ENCODE measurements around the gene CCL24. TPM values are rescaled to one million over a fixed set of nuclear protein-coding genes. Genes with fewer than 3 reads are reported as not detected.
"Not testable (repeated sequence)": the region's sequence is repeated elsewhere in the genome, so short reads cannot be mapped to it uniquely, and the experiment has no call there.

CCL24 gene
- total RNA-seq, 1 donor, result not detected

GRCh38 chr7:75788154-75788847 lies 25.3 kb downstream of the CCL24 start:
- not testable (repeated sequence) for DNase-seq (ENCODE audit: low read depth in 2 of 3, low spot score in 2 of 3)

DNA sequence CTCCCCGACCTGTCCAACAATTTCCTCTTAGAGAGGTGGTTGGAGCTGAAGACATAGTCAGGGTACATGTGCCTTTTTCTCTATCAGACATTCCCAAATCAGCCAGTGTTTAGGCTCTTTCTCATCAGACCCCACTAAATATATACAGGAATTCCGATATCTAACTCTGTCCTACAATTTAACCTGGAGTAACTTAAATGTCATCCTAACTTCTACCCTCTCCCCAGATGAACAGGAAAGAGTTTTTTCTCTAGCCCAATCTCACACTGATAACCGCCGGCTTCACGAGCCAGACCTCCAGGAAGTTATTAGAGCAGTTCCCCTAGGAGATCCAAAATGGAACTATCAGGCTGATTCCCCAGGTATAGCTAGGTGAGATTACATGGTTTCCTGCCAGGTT lies 30.5 kb downstream of the CCL24 start:
- not testable (repeated sequence) for DNase-seq (ENCODE audit: low read depth in 2 of 3, low spot score in 2 of 3)

DNA sequence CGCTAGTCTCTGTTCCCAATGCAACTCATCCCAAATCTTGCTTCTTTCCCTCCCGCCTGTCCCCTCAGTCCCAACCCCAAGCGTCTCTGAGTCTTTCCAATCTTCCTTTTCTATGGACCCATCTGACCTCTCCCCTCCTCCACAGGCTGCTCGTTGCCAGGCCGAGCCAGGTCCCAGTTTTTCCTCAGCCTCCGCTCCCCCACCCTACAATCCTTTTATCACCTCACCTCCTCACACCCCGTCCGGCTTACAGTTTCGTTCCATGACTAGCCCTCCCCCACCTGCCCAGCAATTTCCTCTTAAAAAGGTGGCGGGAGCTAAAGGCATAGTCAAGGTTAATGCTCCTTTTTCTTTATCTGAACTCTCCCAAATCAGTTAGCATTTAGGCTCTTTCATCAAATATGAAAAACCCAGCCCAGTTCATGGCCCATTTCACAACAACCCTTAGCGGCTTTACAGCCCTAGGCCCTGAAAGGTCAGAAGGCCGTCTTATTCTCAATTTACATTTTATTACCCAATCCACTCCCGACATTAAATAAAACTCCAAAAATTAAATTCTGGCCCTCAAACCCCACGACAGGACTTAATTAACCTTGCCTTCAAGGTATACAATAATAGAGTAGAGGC lies 32.8 kb downstream of the CCL24 start:
- DNase-seq (ENCODE audit: low read depth in 2 of 3, low spot score in 2 of 3), result not testable (repeated sequence)

DNA sequence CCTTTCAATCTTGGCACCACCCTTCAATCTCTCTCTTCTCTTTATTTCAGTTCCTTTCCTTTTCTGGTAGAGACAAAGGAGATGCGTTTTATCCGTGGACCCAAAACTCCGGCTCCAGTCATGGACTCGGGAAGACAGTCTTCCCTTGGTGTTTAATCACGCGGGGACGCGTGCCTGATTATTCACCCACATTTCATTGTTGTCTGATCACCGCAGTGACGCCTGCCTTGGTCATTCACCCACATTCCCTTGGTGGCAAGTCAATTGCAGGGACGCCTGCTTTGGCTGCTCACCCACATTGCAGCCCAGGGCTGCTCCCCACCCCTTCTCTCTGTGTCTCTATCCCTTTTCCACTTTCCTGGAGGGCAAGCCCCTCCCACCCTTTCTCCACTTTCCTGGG lies 34.1 kb downstream of the CCL24 start:
- DNase-seq (ENCODE audit: low read depth in 2 of 3, low spot score in 2 of 3), result not testable (repeated sequence)

DNA sequence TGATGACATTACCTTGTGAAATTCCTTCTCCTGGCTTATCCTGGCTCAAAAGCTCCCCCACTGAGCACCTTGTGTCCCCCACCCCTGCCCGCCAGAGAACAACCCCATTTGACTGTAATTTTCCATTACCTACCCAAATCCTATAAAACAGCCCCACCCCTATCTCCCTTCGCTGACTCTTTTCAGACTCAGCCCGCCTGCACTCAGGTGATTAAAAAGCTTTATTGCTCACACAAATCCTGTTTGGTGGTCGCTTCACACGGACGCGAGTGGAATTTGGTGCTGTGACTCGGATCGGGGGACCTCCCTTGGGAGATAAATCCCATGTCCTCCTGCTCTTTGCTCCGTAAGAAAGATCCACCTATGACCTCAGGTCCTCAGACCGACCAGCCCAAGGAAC lies 34.6 kb downstream of the CCL24 start:
- not testable (repeated sequence) for DNase-seq (ENCODE audit: low read depth in 2 of 3, low spot score in 2 of 3)

- peak in 2 of 3 donors; percentile 56 to 83 for DNase-seq (ENCODE audit: low read depth in 2 of 3, low spot score in 2 of 3)
These were observed 37.2 kb downstream of the CCL24 start for GRCh38 chr7:75776295-75776971.

GRCh38 chr7:75773958-75774357 lies 39.6 kb downstream of the CCL24 start:
- DNase-seq (ENCODE audit: low read depth in 2 of 3, low spot score in 2 of 3), result not testable (repeated sequence)

DNA sequence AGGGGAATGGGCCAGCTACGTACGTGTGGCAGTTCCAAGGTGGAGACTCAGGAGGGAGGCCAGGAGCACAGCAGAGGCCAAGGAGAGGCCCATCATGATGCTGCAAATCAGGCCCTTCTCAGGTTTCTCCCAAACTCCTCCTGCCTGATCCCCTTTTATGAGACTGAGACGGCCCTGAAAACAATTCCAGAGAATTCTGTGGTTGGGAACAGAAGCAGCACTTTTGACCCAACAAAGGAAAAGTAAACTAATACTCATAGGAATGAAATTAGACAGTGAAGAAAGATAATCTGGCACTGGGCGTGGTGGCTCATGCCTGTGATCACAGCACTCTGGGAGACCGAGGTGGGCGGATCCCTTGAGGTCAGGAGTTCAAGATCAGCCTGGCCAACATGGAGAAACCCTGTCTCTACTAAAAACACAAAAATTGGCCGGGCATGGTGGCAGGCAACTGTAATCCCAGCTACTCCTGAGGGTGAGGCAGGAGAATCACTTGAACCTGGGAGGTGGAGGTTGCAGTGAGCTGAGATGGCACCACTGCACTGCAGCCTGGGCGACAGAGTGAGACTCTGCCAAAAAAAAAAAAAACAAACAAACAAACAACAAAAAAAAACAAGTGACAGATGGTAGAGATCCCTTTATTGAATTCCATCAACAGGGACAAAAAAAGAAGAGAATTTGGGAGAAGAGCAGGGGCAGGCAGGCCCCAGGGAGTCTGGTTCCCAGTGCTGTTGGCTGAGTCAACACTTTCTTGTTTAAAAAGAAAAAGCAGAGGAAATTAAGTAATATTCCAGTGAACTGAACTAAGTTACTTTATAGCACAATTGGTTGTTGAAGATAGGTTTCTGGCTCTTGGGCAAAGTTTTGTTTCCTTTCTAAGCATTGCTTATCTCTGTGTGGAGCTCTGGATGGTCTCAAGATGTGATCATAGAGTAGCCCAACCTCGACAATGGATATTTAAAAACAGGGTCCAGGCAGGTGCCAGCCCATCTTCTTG lies 41.2 kb downstream of the CCL24 start, which contains the start of gene CCL26:
Gene CCL26, minus strand, starts transcription at position 131 of the 997 bp plus-strand sequence. Its CDS starts 35 bp downstream, at position 96.
- DNase-seq (ENCODE audit: low read depth in 2 of 3, low spot score in 2 of 3), result no peak

DNA sequence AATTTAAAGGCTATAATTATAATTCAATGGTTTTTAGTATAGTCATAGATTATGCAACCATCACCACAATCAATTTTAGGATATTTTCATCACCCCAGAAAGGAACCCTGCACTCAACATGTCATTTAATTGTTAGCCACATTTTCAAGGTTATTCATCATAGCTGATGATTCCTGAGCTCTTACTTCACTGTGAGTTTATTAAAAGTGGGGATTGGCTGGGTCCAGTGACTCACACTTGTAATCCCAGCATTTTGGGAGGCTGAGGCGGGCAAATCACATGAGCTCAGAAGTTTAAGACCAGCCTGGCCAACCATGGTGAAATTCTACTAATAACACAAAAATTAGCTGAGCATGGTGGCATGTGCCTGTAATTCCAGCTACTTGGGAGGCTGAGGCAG lies 42.4 kb downstream of the CCL24 start:
- DNase-seq (ENCODE audit: low read depth in 2 of 3, low spot score in 2 of 3), result no peak

GRCh38 chr7:75762350-75762917 lies 51.2 kb downstream of the CCL24 start:
- DNase-seq (ENCODE audit: low read depth in 2 of 3, low spot score in 2 of 3), result peak in 2 of 3 donors; percentile 38 to 78

DNA sequence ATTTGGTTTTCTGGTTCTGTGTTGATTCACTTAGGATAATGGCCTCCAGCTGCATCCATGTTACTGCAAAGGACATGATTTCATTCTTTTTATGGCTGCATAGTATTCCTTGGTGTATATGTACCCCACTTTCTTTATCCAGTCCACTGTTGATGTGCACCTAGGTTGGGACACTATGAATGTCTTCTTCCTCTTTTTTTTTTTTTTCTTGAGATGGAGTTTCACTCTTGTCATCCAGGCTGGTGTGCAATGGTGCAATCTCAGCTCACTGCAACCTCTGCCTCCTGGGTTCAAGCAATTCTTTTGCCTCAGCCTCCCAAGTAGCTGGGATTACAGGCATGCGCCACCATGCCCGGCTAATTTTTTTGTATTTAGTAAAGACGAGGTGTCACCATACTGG lies 51.8 kb downstream of the CCL24 start:
- not testable (repeated sequence) for DNase-seq (ENCODE audit: low read depth in 2 of 3, low spot score in 2 of 3)

Other genes starting within 250 kb of the CCL24 start
- 19.4 TPM for gene HIP1, start 74.9 kb downstream of the CCL24 start, total RNA-seq
- not detected for gene CCL26, start 41.6 kb downstream of the CCL24 start, total RNA-seq
- gene RHBDD2, start 65.2 kb upstream of the CCL24 start, total RNA-seq, result 32.0 TPM
- 50.4 TPM for gene POR, start 101.3 kb upstream of the CCL24 start, total RNA-seq
- gene TMEM120A, start 180.8 kb upstream of the CCL24 start, total RNA-seq, result 9.4 TPM
- gene STYXL1, start 234.2 kb upstream of the CCL24 start, total RNA-seq, result 29.1 TPM
- gene MDH2, start 234.3 kb upstream of the CCL24 start, total RNA-seq, result 67.6 TPM

Data from hematopoietic multipotent progenitor cell (in vitro differentiated cells).